Sigmoid colon (tissue), 7 donors: Measurements from ENCODE around the gene ATP2A2. TPM values are rescaled to one million over a fixed set of nuclear protein-coding genes. Genes with fewer than 3 reads are reported as not detected.
"Not testable (repeated sequence)": the region's sequence is repeated elsewhere in the genome, so short reads cannot be mapped to it uniquely, and the experiment has no call there.

ENCODE experiments used
- DNase-seq: peaks from one replicate; pipeline ENCODE4 v3.0.0-alpha.2; 2019
- H3K27ac ChIP-seq, 4 donors: fragments of 200-600 bp; sonication (generic); one replicate each; pipeline ENCODE4 v1.5.1; 2016 to 2019; ENCODE audit warnings: mild to moderate bottlenecking in 1 of 4
- H3K27me3 ChIP-seq, 3 donors: fragments of 200-600 bp; sonication (generic); one replicate each; pipeline ENCODE4 v1.5.1; 2019; ENCODE audit warnings: mild to moderate bottlenecking in 1 of 3
- H3K36me3 ChIP-seq, 4 donors: fragments of 200-600 bp; sonication (generic); one replicate each; pipeline ENCODE4 v1.5.1; 2016 to 2019
- H3K4me1 ChIP-seq, 4 donors: fragments of 200-600 bp; sonication (generic); one replicate each; pipeline ENCODE4 v1.5.1; 2017 to 2019
- H3K4me3 ChIP-seq, 4 donors: fragments of 200-600 bp; sonication (generic); one replicate each; pipeline ENCODE4 v1.5.1; 2017 to 2019; ENCODE audit warnings: mild to moderate bottlenecking in 2 of 4, moderate library complexity in 1 of 4
- H3K9me3 ChIP-seq, 4 donors: fragments of 200-600 bp in 3 of 4; sonication (generic) in 3 of 4; one replicate each; pipeline versions ENCODE4 v1.5.1 to v1.6.1; 2013 to 2019
- EP300 ChIP-seq, 4 donors: sonication (generic); formaldehyde crosslinking; IDR thresholded peaks; one replicate each; pipeline ENCODE4 v1.6.1; 2017; ENCODE audit warnings: antibody characterized with exemption in 4 of 4
- POLR2A ChIP-seq, 2 donors: fragments of 450-650 bp; IDR thresholded peaks; one replicate each; pipeline ENCODE4 v1.6.1; 2016; ENCODE audit warnings: antibody characterized with exemption in 2 of 2, mild to moderate bottlenecking in 2 of 2, moderate library complexity in 2 of 2
- POLR2AphosphoS5 ChIP-seq, 4 donors: sonication (generic); formaldehyde crosslinking; IDR thresholded peaks; one replicate each; pipeline ENCODE4 v1.6.1; 2017; ENCODE audit warnings: antibody characterized with exemption in 4 of 4
- WGBS, 2 donors: extraction: QIAGEN DNeasy Blood & Tissue Kit; methylation state at CpG; one replicate each; pipeline ENCODE4 v1.1.7; 2013; 5-methylcytosine and 5-hydroxymethylcytosine counted together
- intact Hi-C: fragments of 100-400 bp; cut with DNase I; formaldehyde crosslinking; loops from one replicate; pipeline ENCODE4 v1.15.1; 2023
- polyA plus RNA-seq, 3 donors: library from polyadenylated mRNA; stranded (reverse); fragments of 200-250 nt; gene quantifications; one replicate each; pipeline ENCODE4 v1.2.3, GENCODE V29; 2013
- total RNA-seq, 4 donors: library from RNA; depleted of rRNA; stranded (reverse); fragments of >200 nt; gene quantifications; one replicate each; pipeline ENCODE4 v1.1.0, GENCODE V29; 2016
- TF ChIP-seq, protein P1 (sequence below), 4 experiments: fragments of 450-650 bp in 3 of 4; fragments of 200-600 bp in 1 of 4; IDR thresholded peaks; one replicate each; pipeline ENCODE4 v1.5.1; 2016 to 2019; ENCODE audit warnings: antibody characterized with exemption in 4 of 4, mild to moderate bottlenecking in 3 of 4, moderate library complexity in 2 of 4
- donor health status: healthy with polysubstance abuse.
- donor health status: Bipolar disorder and iron deficiency.
- donor health status: healthy.

Gene ATP2A2
- total and polyA plus RNA-seq, 7 donors = 16.6 to 121 (median 84.9) TPM

DNA sequence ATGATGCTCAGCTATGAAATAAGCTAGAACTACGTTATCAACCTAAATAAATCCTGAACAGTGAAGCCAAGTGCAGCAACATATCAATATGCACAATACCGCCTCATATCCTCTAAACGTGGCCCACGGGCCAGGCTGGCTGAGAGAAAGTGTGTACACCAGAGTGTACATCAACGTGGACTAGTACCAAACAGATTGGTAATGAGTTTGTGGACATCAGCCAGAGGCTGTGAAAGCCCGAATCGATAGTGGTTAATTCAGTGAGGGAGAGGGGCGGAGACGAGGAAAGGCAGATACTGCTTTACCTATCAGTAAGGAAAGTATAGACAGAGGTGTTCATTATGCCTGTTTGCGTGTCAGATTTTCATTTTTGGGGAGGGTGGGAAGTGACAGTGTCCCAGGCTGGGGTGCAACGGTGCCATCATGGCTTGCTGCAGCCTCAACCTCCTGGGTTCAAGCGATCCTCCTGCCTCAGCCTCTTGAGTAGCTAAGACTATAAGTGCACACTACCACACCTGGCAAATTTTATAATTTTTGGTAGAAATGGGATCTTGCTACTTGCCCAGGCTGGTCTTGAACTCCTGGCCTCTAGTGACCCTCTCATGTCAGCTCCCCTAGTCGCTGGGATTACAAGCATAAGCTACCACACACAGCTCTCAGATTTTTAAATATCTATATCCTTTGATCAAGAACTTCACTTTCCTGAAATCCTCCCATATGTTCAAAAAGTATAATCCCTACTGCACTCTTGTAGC, 72.3 kb downstream of the ATP2A2 start:
- Histone ChIP-seq H3K27me3 (no peaks in the 10 kb centered on the region), H3K4me3 (no peak overlapping the region), H3K4me1 (peaks cover 0 to 10% (median 0%) of the 10 kb centered on the region in 4 donors), H3K27ac (no peak overlapping the region), H3K9me3 (no peaks in the 10 kb centered on the region), H3K36me3 (peaks cover 0 to 31% (median 9%) of the 10 kb centered on the region in 4 donors)
- peak; percentile 51 for DNase-seq
- intact Hi-C loops = no loop called here
- TF ChIP-seq POLR2A (IDR thresholded peaks at IDR 0.05) (no peak), POLR2AphosphoS5 (IDR thresholded peaks at IDR 0.05) (peak in 2 of 4 donors; percentile 35 to 37)
- 63 to 85% methylated on average over 13 of the region's 13 CpGs for WGBS, 2 donors

GRCh38 chr12:110354172-110354780, 73.2 kb downstream of the ATP2A2 start:
- H3K4me1 ChIP-seq = peaks cover 0 to 6% (median 0%) of the 10 kb centered on the region in 4 donors
- no peak for TF ChIP-seq POLR2AphosphoS5 (IDR thresholded peaks at IDR 0.05)
- TF ChIP-seq EP300 (IDR thresholded peaks at IDR 0.05) = no peak
- no peak for TF ChIP-seq POLR2A (IDR thresholded peaks at IDR 0.05)
- TF ChIP-seq, protein P1, sequence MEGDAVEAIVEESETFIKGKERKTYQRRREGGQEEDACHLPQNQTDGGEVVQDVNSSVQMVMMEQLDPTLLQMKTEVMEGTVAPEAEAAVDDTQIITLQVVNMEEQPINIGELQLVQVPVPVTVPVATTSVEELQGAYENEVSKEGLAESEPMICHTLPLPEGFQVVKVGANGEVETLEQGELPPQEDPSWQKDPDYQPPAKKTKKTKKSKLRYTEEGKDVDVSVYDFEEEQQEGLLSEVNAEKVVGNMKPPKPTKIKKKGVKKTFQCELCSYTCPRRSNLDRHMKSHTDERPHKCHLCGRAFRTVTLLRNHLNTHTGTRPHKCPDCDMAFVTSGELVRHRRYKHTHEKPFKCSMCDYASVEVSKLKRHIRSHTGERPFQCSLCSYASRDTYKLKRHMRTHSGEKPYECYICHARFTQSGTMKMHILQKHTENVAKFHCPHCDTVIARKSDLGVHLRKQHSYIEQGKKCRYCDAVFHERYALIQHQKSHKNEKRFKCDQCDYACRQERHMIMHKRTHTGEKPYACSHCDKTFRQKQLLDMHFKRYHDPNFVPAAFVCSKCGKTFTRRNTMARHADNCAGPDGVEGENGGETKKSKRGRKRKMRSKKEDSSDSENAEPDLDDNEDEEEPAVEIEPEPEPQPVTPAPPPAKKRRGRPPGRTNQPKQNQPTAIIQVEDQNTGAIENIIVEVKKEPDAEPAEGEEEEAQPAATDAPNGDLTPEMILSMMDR (IDR thresholded peaks at IDR 0.05) = no peak
- DNase-seq = no peak
- 42 to 49% methylated on average over 7 of the region's 7 CpGs for WGBS, 2 donors
- no peaks in the 10 kb centered on the region for H3K9me3 ChIP-seq
- H3K4me3 ChIP-seq = no peak overlapping the region
- H3K27me3 ChIP-seq = no peaks in the 10 kb centered on the region
- no peak overlapping the region for H3K27ac ChIP-seq
- peaks cover 0 to 22% (median 5%) of the 10 kb centered on the region in 4 donors for H3K36me3 ChIP-seq
- intact Hi-C loops = no loop called here

DNA sequence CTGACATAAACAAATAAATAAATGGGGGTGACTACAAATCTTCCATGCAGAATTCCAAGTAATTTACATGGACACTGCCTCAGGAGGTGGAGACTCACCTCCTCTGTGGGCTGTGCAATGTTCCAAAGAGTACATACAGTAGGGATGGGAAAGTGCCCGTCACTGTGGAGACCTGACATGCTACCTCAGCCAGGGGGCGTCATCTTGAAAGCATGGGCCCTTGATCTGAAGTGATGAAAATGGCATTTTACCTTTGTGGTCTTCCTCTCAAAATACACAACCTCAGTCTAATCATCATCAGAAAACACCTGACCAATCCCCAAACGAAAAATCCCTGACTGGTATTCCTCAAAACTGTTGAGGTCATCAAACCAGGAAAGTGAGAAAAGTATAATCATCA, 74.0 kb downstream of the ATP2A2 start:
- no peak for DNase-seq
- intact Hi-C loops = no loop called here
- no peak overlapping the region for H3K27ac ChIP-seq
- TF ChIP-seq, protein P1 (IDR thresholded peaks at IDR 0.05) = peak in 1 of 4 experiments; percentile 11
- no peak for TF ChIP-seq POLR2AphosphoS5 (IDR thresholded peaks at IDR 0.05)
- no peak overlapping the region for H3K4me3 ChIP-seq
- H3K4me1 ChIP-seq = no peaks in the 10 kb centered on the region
- no peaks in the 10 kb centered on the region for H3K9me3 ChIP-seq
- H3K36me3 ChIP-seq = peaks cover 0 to 14% (median 0%) of the 10 kb centered on the region in 4 donors
- no peaks in the 10 kb centered on the region for H3K27me3 ChIP-seq
- WGBS, 2 donors = 16 to 34% methylated on average over 3 of the region's 3 CpGs

- intact Hi-C loops, H3K4me3 ChIP-seq, H3K27me3 ChIP-seq, H3K9me3 ChIP-seq, H3K36me3 ChIP-seq, DNase-seq, H3K27ac ChIP-seq, H3K4me1 ChIP-seq: not testable (repeated sequence)
- TF ChIP-seq, protein P1 (IDR thresholded peaks at IDR 0.05) = peak in 1 of 4 experiments; percentile 16
- 79 to 88% methylated on average over 8 of the region's 8 CpGs for WGBS, 2 donors
Observed at GRCh38 chr12:110358384-110359097, 77.5 kb downstream of the ATP2A2 start.

GRCh38 chr12:110361216-110361615, 80.2 kb downstream of the ATP2A2 start:
- Histone ChIP-seq H3K27ac (no peak overlapping the region), H3K36me3 (no peaks in the 10 kb centered on the region), H3K9me3 (no peaks in the 10 kb centered on the region), H3K4me1 (peaks cover 0 to 4% (median 0%) of the 10 kb centered on the region in 4 donors), H3K27me3 (no peaks in the 10 kb centered on the region), H3K4me3 (no peak overlapping the region)
- DNase-seq = no peak
- TF ChIP-seq, protein P1 (IDR thresholded peaks at IDR 0.05) = no peak
- TF ChIP-seq EP300 (IDR thresholded peaks at IDR 0.05) (no peak), POLR2A (IDR thresholded peaks at IDR 0.05) (no peak), POLR2AphosphoS5 (IDR thresholded peaks at IDR 0.05) (no peak)
- intact Hi-C loops = no loop called here
- 94 to 95% methylated on average over 1 of the region's 1 CpG for WGBS, 2 donors
